Heart left ventricle (tissue), 13 donors: ENCODE results near the gene PNLIPRP3.

ENCODE experiments used
- CTCF ChIP-seq, 12 donors: fragments of 200-600 bp; sonication (generic) in 4 of 12; IDR thresholded peaks; one replicate each; pipeline versions ENCODE4 v1.5.0 to v1.8.0; 2018 to 2022; ENCODE audit warnings: antibody characterized with exemption in 12 of 12, mild to moderate bottlenecking in 5 of 12
- POLR2A ChIP-seq, 2 donors: fragments of 450-650 bp; IDR thresholded peaks; one replicate each; pipeline ENCODE4 v1.6.1; 2017; ENCODE audit warnings: antibody characterized with exemption in 2 of 2, mild to moderate bottlenecking in 2 of 2, moderate library complexity in 2 of 2
- donor health status: ischemic (EF 13 %, LVEDD 7.1; RV severe dilation, severe dysfunction).
- donor health status: DM: no; HTN: yes; CAD: no.
- donor health status: DM: no; HTN: no; CAD: no.
- donor health status: ischemic (EF 25% LVEDD 6.9; RV normal size, moderate dysfunction).
- donor health status: ischemic (EF 25% LVEDD 5.7; RV mildly dilated, moderate dysfunction).
- donor health status: ischemic (EF 35%, LVEDD 5.7; RV mildly dilated, moderate dysfunction).
- donor health status: nonischemic (EF 11% LVEDD 7.7; RV severe dilation, severe dysfunction).
- donor health status: DM: yes; HTN: yes; CAD: no.
- donor health status: PGD.
- donor health status: ischemic (EF 29% LVEDD 5.4; RV normal size, mild dysfunction).
- donor health status: nonischemic (EF 23%, LVEDD 6.1; RV moderate dilation, normal function).

- no peak for TF ChIP-seq CTCF (IDR thresholded peaks at IDR 0.05)
- TF ChIP-seq POLR2A (IDR thresholded peaks at IDR 0.05) = no peak
These were observed 9.3 kb upstream of the PNLIPRP3 start for GRCh38 chr10:116418389-116418788.
